MG63 (cell line): ENCODE data around the gene NKAIN2. TPM values are rescaled to one million over a fixed set of nuclear protein-coding genes. Genes with fewer than 3 reads are reported as not detected.
"Not testable (repeated sequence)": the region's sequence is repeated elsewhere in the genome, so short reads cannot be mapped to it uniquely, and the experiment has no call there.

Experiments used
- DNase-seq: peaks from one replicate; pipeline ENCODE4 v3.0.0-alpha.2; 2020
- H3K27me3 ChIP-seq: fragments of 250-450 bp; sonication (Bioruptor Pico); 2 replicates; pipeline ENCODE4 v1.5.1; 2020; ENCODE audit warnings: mild to moderate bottlenecking, moderate library complexity
- H3K36me3 ChIP-seq: fragments of 250-450 bp; sonication (Bioruptor Pico); 2 replicates; pipeline ENCODE4 v1.5.1; 2020; ENCODE audit warnings: mild to moderate bottlenecking, moderate library complexity
- H3K4me3 ChIP-seq: fragments of 250-450 bp; sonication (Bioruptor Pico); 2 replicates; pipeline ENCODE4 v1.5.1; 2020; ENCODE audit warnings: mild to moderate bottlenecking, moderate library complexity
- H3K9me3 ChIP-seq: fragments of 250-450 bp; sonication (Bioruptor Pico); 2 replicates; pipeline ENCODE4 v1.5.1; 2020; ENCODE audit warnings: mild to moderate bottlenecking, moderate library complexity
- total RNA-seq: library from RNA; depleted of rRNA; stranded (reverse); fragments of >200 nt; shearing (Covaris generic); gene quantifications from 2 replicates; pipeline ENCODE4 v1.2.3, GENCODE V29; 2014; ENCODE audit warnings: low replicate concordance

NKAIN2 gene
- total RNA-seq, 1 experiment from 2014 or later: not detected

DNA sequence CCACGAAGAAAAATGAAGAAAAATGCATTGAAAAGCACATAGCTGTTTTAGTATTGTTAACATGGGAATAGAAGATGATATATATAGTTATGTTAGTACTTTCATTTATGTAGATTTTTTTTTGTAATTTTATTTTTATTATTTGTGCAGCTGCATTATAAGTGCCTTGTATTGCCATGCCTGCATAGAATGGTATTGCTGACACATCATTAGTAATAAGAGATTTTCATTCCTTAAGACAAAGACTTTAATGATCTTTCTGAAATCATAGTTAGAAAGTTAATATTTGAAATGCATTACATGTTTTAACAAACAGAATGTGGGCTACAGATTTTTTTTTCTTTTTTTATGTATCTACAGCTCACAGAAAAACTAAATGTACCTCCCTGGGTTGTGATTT, 506.5 kb downstream of the NKAIN2 start:
- DNase-seq: no peak
- Histone ChIP-seq H3K27me3 (no peaks in the 10 kb centered on the region), H3K36me3 (no peaks in the 10 kb centered on the region), H3K9me3 (no peaks in the 10 kb centered on the region), H3K4me3 (no peak overlapping the region)

DNA sequence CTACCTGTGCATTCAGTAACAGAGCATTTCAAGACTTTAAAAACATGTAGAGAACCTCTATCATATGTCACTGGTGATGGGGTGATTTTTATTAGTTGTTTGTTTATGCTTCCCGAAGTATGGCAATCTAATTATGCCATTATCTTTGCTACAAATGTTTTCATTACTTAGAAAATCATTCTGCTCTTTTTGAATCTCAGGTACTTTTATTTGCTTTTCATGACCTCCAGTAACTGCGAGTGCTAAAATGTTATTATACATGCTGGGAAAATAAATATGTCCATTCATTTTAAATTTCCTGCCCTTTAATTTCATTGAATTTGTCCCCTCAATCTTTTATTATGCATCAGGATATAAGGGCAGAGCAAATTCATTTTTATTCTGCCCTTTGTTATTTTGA, 515.7 kb downstream of the NKAIN2 start:
- no peak for DNase-seq
- no peak overlapping the region for H3K4me3 ChIP-seq

DNA sequence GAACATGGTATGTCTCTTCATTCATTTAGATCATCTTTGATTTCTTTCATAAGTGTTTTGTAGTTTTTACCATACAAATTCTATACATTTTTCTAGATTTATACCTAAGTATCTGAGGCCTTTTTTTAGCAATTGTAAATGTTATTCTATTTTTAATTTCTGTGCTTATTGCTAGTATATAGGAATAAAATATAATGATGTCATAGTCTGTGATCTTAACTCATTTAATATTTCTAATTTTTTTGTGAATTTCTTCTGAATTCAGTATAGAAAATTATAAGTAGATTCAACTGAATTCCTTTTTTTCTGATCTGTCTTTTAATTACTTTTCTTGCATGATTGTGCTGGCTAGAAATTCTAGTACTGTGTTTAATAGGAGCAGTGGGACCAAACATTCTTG, 520.6 kb downstream of the NKAIN2 start:
- Histone ChIP-seq H3K27me3 (no peaks in the 10 kb centered on the region), H3K4me3 (no peak overlapping the region), H3K36me3 (no peaks in the 10 kb centered on the region), H3K9me3 (no peaks in the 10 kb centered on the region)
- DNase-seq: no peak

More for the DNA sequence above, 515.7 kb downstream of the NKAIN2 start:
- Histone ChIP-seq H3K9me3 (no peaks in the 10 kb centered on the region), H3K27me3 (no peaks in the 10 kb centered on the region), H3K36me3 (no peaks in the 10 kb centered on the region)

DNA sequence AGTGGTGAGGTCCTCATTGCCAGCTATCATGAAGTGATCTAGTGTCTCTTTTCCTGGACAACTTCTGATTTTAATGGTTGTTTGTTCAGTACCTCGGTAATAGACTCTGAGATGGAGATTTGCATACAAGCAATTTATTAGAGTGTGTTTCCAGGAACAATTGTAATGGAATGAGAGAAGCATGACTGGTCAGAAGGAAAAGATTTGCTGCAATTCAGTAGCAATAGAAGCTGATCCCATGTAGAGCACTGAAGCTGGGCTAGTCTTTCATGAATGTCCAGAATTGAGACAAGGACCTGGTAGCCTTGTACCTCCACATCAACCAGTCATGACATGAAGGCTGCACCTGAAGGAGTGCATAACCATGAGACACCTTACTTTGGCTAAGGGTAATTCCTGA, 526.5 kb downstream of the NKAIN2 start:
- DNase-seq: no peak
- Histone ChIP-seq H3K27me3 (no peaks in the 10 kb centered on the region; the same call in 1 of the 2 replicates), H3K36me3 (no peaks in the 10 kb centered on the region), H3K9me3 (no peaks in the 10 kb centered on the region), H3K4me3 (no peak overlapping the region)

DNA sequence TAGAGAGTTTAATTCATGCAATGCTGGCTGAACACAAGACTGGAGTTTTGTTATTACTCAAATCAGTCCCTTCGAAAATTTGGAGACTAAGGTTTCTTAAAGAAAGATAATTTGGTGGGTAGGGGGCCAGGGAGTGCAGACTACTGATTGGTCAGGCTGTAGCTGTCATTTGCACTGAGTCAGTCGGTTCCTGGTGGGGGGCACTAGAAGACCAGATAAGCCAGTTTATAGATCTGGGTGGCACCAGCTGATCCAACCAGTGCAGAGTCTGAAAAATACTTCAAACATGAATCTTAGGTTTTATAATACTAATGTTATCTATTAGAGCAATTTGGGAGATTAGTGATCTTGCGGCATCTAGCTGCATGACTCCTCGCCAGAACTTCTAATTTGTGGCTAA, 530.7 kb downstream of the NKAIN2 start:
- H3K36me3 ChIP-seq: no peaks in the 10 kb centered on the region
- no peak overlapping the region for H3K4me3 ChIP-seq
- H3K27me3 ChIP-seq: no peaks in the 10 kb centered on the region; the same call in 1 of the 2 replicates
- no peak for DNase-seq
- H3K9me3 ChIP-seq: no peaks in the 10 kb centered on the region

DNA sequence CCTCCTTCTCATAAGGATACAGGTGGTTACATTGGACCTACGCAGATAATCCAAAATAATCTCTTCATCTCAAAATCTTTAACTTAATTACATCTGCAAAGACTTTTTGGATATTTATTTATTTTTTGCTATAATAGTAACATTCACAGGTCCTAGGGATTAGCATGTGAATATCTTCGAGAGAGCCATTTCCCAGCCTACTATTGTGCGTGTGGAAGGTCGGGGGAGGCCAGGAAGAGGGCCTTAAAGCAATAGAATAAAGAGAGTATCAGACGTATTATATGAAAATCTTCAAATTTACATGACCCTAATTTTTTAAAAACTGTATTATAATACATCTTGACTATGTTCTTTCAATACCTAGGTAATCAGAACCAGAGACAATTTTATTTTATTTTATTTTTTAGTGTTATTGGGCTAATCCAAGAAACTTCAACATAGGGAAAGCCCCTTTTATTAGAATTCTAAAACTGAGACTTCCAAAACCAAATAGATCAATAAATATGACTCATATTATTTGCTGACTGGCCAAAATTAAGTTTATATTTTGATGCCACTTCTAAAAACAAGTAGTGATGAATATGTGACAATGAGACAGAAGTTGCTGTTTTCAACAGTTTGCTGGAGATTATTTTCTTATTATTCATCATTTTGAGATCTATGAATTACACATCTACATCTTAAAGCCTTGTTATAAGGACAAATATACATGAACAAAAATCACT, 536.1 kb downstream of the NKAIN2 start:
- H3K36me3 ChIP-seq: no peaks in the 10 kb centered on the region
- no peak for DNase-seq
- no peak overlapping the region for H3K4me3 ChIP-seq
- no peaks in the 10 kb centered on the region for H3K27me3 ChIP-seq
- H3K9me3 ChIP-seq: no peaks in the 10 kb centered on the region

DNA sequence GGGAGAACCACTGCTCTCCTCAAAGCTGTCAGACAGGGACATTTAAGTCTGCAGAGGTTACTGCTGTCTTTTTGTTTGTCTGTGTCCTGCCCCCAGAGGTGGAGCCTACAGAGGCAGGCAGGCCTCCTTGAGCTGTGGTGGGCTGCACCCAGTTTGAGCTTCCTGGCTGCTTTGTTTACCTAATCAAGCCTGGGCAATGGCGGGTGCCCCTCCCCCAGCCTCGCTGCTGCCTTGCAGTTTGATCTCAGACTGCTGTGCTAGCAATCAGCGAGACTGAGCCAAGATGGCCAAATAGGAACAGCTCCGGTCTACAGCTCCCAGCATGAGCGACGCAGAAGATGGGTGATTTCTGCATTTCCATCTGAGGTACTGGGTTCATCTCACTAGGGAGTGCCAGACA, 544.7 kb downstream of the NKAIN2 start:
- H3K27me3 ChIP-seq, H3K4me3 ChIP-seq, H3K36me3 ChIP-seq, DNase-seq, H3K9me3 ChIP-seq: not testable (repeated sequence)

DNA sequence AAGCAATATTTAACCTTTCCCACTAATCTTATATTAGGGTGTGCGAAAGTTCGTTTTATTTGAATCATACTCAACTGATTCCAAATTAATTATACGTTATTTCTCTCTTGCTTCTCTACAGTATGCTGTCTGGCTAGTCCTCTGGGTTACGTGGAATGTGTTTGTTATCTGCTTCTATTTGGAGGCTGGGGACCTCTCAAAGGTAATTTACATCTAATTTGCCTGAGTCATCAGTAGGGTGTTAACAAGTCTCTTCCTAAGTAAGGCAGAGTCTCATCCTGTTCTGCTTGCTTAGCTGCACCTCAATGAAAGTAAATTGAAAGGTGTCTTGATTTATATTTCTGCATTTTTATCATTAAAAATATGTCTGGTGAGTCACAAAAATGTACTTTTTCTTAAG, 551.5 kb downstream of the NKAIN2 start:
- Histone ChIP-seq H3K9me3 (no peaks in the 10 kb centered on the region), H3K4me3 (no peak overlapping the region), H3K27me3 (no peaks in the 10 kb centered on the region), H3K36me3 (no peaks in the 10 kb centered on the region)
- DNase-seq: no peak

DNA sequence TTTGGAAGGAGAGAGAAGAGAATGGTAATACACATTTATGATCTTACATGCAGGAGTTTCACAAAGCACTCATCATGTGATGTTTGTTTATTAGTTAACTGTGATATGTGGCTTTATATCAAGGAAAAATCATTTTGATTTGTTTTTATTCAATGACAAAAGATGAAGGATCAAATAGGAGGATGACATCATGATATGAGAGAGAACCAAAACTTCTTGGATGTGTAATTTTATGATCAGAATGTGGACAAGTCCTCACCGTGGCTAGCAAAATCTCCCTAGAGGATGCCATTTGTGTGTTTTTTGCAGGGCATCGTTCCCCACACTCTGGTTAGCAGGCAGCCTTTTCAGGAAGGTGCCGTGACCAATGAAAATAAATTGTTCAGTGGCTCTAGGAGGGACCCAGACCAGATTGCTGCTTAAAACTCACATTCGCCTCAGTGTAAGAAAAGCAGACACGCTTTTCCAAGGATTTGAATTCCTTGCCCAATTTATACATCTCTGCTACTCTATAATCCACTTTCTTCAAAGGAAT, 552.7 kb downstream of the NKAIN2 start:
- DNase-seq: no peak
- H3K36me3 ChIP-seq: no peaks in the 10 kb centered on the region
- H3K9me3 ChIP-seq: no peaks in the 10 kb centered on the region
- H3K4me3 ChIP-seq: no peak overlapping the region
- no peaks in the 10 kb centered on the region for H3K27me3 ChIP-seq

DNA sequence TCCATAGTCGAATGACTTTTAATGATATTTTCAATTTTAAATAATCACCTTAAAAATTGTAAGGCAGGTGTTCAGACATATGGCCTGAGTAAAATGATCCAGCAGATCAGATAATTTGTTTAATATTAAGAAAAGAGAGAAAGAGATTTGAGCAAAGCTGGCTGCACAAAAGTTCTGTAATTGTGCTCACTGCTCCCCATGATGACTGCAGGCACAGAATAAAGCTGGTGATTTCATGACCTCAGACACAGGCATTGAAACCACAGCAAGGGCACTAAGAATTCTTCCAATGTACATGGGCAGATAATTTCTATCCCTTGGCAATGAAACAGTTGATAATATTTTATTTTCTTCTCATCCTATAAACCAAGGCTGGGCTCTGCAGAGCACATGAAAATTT, 553.1 kb downstream of the NKAIN2 start:
- H3K36me3 ChIP-seq: no peaks in the 10 kb centered on the region
- H3K9me3 ChIP-seq: no peaks in the 10 kb centered on the region
- no peaks in the 10 kb centered on the region for H3K27me3 ChIP-seq
- no peak for DNase-seq
- no peak overlapping the region for H3K4me3 ChIP-seq

DNA sequence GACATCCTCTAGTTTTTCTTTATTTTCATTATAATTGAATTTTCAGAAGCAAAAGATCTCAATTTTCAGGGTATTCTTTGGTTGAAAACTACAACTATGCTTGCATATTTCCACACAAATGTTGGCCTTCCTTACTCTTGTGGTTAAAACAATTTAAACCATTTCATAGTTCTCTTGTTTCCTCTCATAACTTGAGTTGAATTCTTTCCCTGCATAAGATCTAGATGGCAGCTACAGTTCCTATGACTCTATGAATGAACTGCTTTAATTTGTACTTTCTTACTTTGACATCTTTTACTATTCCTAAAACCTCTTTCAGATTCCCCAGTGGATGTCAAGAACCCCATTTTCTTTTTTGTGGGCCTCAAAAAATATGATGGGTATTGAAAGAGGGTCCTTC, 564.5 kb downstream of the NKAIN2 start:
- DNase-seq: no peak
- no peaks in the 10 kb centered on the region for H3K9me3 ChIP-seq
- H3K27me3 ChIP-seq: no peaks in the 10 kb centered on the region
- no peaks in the 10 kb centered on the region for H3K36me3 ChIP-seq
- H3K4me3 ChIP-seq: no peak overlapping the region

DNA sequence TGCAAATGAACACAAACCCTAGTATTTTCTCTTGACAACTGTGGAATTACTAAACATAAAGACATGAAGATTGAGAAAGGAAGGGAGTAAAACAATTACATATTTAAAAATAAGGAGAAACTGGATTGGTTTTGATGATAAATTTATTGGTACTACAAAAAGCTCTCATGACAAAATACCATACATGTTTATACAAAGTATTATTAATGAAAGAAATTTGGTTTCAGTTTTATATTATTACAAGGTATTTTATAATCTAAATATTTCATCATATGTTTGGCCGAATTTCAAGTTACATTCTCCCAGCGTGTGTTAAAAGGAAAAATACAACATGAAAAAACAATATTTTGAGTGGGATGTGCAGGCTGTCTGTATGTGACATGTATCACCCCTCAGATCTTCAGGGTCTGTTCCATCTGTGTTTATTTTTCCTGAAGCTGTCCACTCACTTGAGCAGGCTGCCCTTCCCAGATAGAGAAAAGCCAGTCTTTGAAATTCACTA, 568.4 kb downstream of the NKAIN2 start:
- Histone ChIP-seq H3K9me3 (no peaks in the 10 kb centered on the region), H3K27me3 (no peaks in the 10 kb centered on the region), H3K36me3 (no peaks in the 10 kb centered on the region), H3K4me3 (no peak overlapping the region)
- no peak for DNase-seq

DNA sequence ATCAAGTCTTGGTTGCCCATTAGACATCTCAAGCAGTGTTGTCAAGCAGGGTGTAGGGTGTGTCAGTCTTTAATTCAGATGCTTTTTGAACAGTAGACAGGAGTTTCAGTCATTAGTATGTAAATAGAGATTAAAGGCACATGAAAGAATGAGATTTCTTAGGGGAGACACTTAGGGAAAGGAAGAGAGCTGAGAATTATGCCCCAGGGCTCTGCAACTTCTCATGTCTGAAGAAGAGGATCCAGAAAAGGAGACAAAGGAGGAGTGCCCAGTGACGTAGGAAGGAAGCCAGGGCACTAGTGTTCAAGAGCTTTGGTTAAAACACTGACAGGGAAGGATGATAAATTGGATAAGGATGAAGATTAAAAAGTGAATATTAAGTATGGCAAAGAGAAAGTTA, 569.7 kb downstream of the NKAIN2 start:
- Histone ChIP-seq H3K27me3 (no peaks in the 10 kb centered on the region), H3K9me3 (no peaks in the 10 kb centered on the region), H3K36me3 (no peaks in the 10 kb centered on the region), H3K4me3 (no peak overlapping the region)
- DNase-seq: no peak

DNA sequence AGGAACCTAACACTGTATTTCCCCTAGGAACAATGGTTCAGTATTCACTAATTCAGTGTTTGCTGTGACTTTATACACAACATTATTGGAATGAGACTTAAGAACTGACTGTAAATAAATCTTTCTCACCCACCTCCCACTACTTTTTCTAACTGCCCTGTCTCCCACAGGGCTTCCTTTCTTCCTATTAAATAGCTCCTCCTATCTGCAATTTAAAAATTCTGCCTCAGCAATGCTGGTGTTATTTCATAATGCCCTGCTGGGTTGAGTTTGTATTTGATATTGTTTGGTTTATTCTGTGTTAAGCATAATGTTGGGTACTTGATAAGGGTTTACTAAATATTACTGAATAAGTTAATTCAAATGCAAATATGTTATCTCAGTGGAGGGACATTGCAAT, 585.5 kb downstream of the NKAIN2 start:
- Histone ChIP-seq H3K4me3 (no peak overlapping the region), H3K36me3 (no peaks in the 10 kb centered on the region), H3K9me3 (no peaks in the 10 kb centered on the region), H3K27me3 (no peaks in the 10 kb centered on the region; the same call in 1 of the 2 replicates)
- no peak for DNase-seq

DNA sequence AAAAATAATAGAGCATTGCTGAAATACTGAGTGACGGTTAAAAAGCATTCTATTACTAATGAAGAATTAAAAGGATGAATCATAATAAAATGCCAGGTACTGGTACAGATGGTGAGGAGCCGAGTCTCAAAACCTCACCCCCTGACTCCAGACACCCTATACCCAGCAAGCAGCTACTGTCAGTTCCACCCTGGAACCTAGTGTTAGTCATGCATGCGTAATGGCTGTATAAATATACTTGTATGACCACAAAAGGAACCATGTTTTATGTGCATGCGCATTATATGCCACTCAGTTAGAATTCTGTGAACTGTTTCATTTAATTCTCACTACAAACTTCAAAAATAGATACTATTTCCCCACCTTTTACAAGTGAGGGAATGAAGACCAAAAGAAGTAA, 589.9 kb downstream of the NKAIN2 start:
- no peaks in the 10 kb centered on the region; the same call in 1 of the 2 replicates for H3K27me3 ChIP-seq
- H3K9me3 ChIP-seq: no peaks in the 10 kb centered on the region
- DNase-seq: peak; percentile 0
- no peak overlapping the region for H3K4me3 ChIP-seq
- H3K36me3 ChIP-seq: no peaks in the 10 kb centered on the region

DNA sequence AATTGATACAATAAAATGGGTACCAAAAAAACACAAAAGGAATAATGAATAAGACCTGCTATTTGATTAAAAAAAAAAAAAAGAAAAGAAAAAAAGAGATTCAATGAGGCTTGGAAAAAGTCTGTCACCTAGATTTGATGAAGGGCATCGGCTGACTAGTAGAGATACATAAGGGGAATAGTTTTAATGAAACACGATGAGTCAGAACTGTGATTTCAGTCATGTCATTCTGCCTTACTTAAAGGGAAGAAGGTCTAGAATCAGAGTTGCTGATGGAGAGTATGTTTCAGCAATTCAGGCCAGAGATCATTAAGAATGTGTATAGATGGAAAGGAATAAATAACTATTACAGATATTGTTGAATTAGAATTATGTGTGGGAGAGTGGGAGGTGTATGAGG, 592.7 kb downstream of the NKAIN2 start:
- Histone ChIP-seq H3K27me3 (no peaks in the 10 kb centered on the region; the same call in 1 of the 2 replicates), H3K4me3 (no peak overlapping the region), H3K36me3 (no peaks in the 10 kb centered on the region), H3K9me3 (no peaks in the 10 kb centered on the region)
- no peak for DNase-seq

DNA sequence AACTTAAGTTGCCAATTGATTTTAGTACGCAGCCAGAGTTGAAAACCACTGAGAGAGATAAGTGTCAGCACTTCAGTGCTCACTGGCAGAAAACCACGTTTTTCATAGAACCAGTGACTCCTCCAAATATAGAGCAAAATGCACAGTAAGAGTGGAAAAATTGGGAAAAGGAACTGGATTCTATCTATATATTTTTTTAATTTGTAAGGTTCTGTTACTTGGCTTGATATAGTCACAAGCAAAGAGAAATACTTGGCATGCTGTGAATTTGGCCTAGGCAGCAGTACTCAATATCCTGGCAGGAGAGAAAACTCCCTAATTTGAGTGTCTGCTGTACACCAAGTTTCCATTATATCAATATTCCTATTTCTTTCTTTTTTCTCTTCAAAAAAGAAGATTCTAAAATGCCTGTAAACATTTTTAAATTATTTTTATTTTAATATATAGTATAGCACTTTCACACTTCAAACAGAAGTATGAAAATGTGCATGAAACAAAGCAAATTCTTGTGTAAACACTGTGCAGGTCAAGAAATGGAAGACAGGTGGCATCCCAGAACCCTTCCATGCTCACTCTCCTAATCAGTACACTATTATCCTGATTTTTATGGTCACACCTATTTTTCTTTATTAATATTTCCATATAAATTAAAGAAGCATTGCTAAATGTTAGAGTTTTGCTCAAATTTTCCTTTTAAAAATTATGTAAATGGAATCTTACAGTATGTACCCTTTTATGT, 596.8 kb downstream of the NKAIN2 start:
- H3K36me3 ChIP-seq: no peaks in the 10 kb centered on the region
- H3K4me3 ChIP-seq: no peak overlapping the region
- H3K9me3 ChIP-seq: no peaks in the 10 kb centered on the region
- DNase-seq: no peak
- no peaks in the 10 kb centered on the region for H3K27me3 ChIP-seq

DNA sequence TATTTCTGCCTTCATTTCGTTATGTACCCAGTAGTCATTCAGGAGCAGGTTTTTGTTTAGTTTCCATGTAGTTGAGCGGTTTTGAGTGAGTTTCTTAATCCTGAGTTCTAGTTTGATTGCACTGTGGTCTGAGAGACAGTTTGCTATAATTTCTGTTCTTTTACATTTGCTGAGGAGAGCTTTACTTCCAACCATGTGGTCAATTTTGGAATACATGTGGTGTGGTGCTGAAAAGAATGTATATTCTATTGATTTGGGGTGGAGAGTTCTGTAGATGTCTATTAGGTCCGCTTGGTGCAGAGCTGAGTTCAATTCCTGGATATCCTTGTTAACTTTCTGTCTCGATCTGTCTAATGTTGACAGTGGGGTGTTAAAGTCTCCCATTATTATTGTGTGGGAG, 606.8 kb downstream of the NKAIN2 start:
- H3K27me3 ChIP-seq, H3K4me3 ChIP-seq, DNase-seq, H3K36me3 ChIP-seq, H3K9me3 ChIP-seq: not testable (repeated sequence)
